GM11168 (cell line): Measurements from ENCODE around the gene SLC66A1.
"Not testable (repeated sequence)": the region's sequence is repeated elsewhere in the genome, so short reads cannot be mapped to it uniquely, and the experiment has no call there.

Experiments used
- in situ Hi-C: fragments of 300-500 bp; cut with MboI; formaldehyde crosslinking; loops from one replicate; pipeline ENCODE4 v1.12.0; 2022; ENCODE audit warnings: low sequenced_read_pairs; ENCODE audit not compliant: unreplicated experiment

SLC66A1 gene

GRCh38 chr1:19304081-19304480 lies 8.0 kb upstream of the SLC66A1 start:
- in situ Hi-C loops: not testable (repeated sequence)

- in situ Hi-C loops: no loop called here
Observed at GRCh38 chr1:19305880-19306279, 6.2 kb upstream of the SLC66A1 start.

- in situ Hi-C loops: no loop called here
Observed at GRCh38 chr1:19306941-19307340, 5.2 kb upstream of the SLC66A1 start.

- in situ Hi-C loops: no loop called here
Observed at GRCh38 chr1:19307794-19308508, 4.2 kb upstream of the SLC66A1 start.

GRCh38 chr1:19308509-19308907 lies 3.6 kb upstream of the SLC66A1 start:
- in situ Hi-C loops: no loop called here

GRCh38 chr1:19309123-19309813 lies 2.9 kb upstream of the SLC66A1 start:
- in situ Hi-C loops: no loop called here

GRCh38 chr1:19310061-19310460 lies 2.1 kb upstream of the SLC66A1 start:
- in situ Hi-C loops: no loop called here

GRCh38 chr1:19310720-19311502 lies 1.2 kb upstream of the SLC66A1 start:
- in situ Hi-C loops: no loop called here

- in situ Hi-C loops: no loop called here
Observed at GRCh38 chr1:19311503-19311930, 609 bp upstream of the SLC66A1 start.

- in situ Hi-C loops: no loop called here
Observed at GRCh38 chr1:19312782-19313635, 883 bp downstream of the SLC66A1 start.

- in situ Hi-C loops: no loop called here
Observed at GRCh38 chr1:19313636-19313959, 1.5 kb downstream of the SLC66A1 start.

GRCh38 chr1:19313961-19314882 lies 2.1 kb downstream of the SLC66A1 start:
- in situ Hi-C loops: no loop called here

- in situ Hi-C loops: no loop called here
Observed at GRCh38 chr1:19315378-19316198, 3.5 kb downstream of the SLC66A1 start.

GRCh38 chr1:19317126-19317910 lies 5.2 kb downstream of the SLC66A1 start:
- in situ Hi-C loops: no loop called here

GRCh38 chr1:19319196-19319595 lies 7.1 kb downstream of the SLC66A1 start:
- in situ Hi-C loops: no loop called here

- in situ Hi-C loops: no loop called here
Observed at GRCh38 chr1:19321071-19321470, 8.9 kb downstream of the SLC66A1 start.

- in situ Hi-C loops: no loop called here
Observed at GRCh38 chr1:19322481-19322880, 10.4 kb downstream of the SLC66A1 start.
